GM23248 (cell line): ENCODE measurements around the gene NAALADL2.
"Not testable (repeated sequence)": the region's sequence is repeated elsewhere in the genome, so short reads cannot be mapped to it uniquely, and the experiment has no call there.

Experiments
- EZH2 ChIP-seq: fragments of 200-600 bp; sonication (generic); IDR thresholded peaks from 2 replicates; pipeline ENCODE4 v1.6.1; 2018; ENCODE audit warnings: antibody characterized with exemption, mild to moderate bottlenecking; ENCODE audit not compliant: insufficient read depth, poor library complexity, severe bottlenecking
- EZH2phosphoT487 ChIP-seq: fragments of 200-600 bp; sonication (generic); IDR thresholded peaks from 2 replicates; pipeline ENCODE4 v1.6.1; 2018; ENCODE audit warnings: antibody characterized with exemption, moderate library complexity, mild to moderate bottlenecking, low read depth; ENCODE audit not compliant: insufficient read depth

GRCh38 chr3:175829809-175830208, 970.7 kb downstream of the NAALADL2 start:
- not testable (repeated sequence) for TF ChIP-seq EZH2, EZH2phosphoT487
